ENCODE results near the gene GFOD1. TPM values are rescaled to one million over a fixed set of nuclear protein-coding genes. Genes with fewer than 3 reads are reported as not detected.
A peak's percentile ranks its signal among the peaks of the same experiment; 100 is the strongest.

GFOD1 gene
- total RNA-seq, 1 experiment from 2014 or later, result 1.3 TPM

GRCh38 chr6:13358511-13358910 is 128.9 kb downstream of the GFOD1 start:
- Histone ChIP-seq H3K36me3 (no peaks in the 10 kb centered on the region), H3K4me3 (no peak overlapping the region), H3K9me3 (no peaks in the 10 kb centered on the region), H3K27me3 (no peaks in the 10 kb centered on the region)
- no peak for DNase-seq

GRCh38 chr6:13357551-13358075 is 129.8 kb downstream of the GFOD1 start:
- Histone ChIP-seq H3K9me3 (no peaks in the 10 kb centered on the region), H3K4me3 (no peak overlapping the region), H3K36me3 (no peaks in the 10 kb centered on the region), H3K27me3 (no peaks in the 10 kb centered on the region)
- DNase-seq, result peak; percentile 90

- Histone ChIP-seq H3K27me3 (no peaks in the 10 kb centered on the region), H3K4me3 (no peak overlapping the region), H3K36me3 (no peaks in the 10 kb centered on the region), H3K9me3 (peaks cover 4% of the 10 kb centered on the region; the same call in 1 of the 2 replicates)
- no peak for DNase-seq
Measured at GRCh38 chr6:13355999-13356785, 131.2 kb downstream of the GFOD1 start.

GRCh38 chr6:13355043-13355945 is 132.1 kb downstream of the GFOD1 start:
- DNase-seq, result peak; percentile 91
- H3K36me3 ChIP-seq, result no peaks in the 10 kb centered on the region
- H3K27me3 ChIP-seq, result no peaks in the 10 kb centered on the region
- H3K9me3 ChIP-seq, result peaks cover 4% of the 10 kb centered on the region; the same call in 1 of the 2 replicates
- H3K4me3 ChIP-seq, result no peak overlapping the region

GRCh38 chr6:13354331-13355042 is 132.9 kb downstream of the GFOD1 start:
- H3K36me3 ChIP-seq, result no peaks in the 10 kb centered on the region
- no peaks in the 10 kb centered on the region for H3K27me3 ChIP-seq
- no peak overlapping the region for H3K4me3 ChIP-seq
- DNase-seq, result peak; percentile 40
- peaks cover 4% of the 10 kb centered on the region; the same call in 1 of the 2 replicates for H3K9me3 ChIP-seq

GRCh38 chr6:13352165-13352564 is 135.2 kb downstream of the GFOD1 start:
- no peak for DNase-seq
- no peaks in the 10 kb centered on the region for H3K36me3 ChIP-seq
- H3K9me3 ChIP-seq, result peaks cover 4% of the 10 kb centered on the region; the same call in 1 of the 2 replicates

GRCh38 chr6:13351271-13351670 is 136.1 kb downstream of the GFOD1 start:
- H3K4me3 ChIP-seq, result no peak overlapping the region
- peaks cover 4% of the 10 kb centered on the region; the same call in 1 of the 2 replicates for H3K9me3 ChIP-seq
- no peaks in the 10 kb centered on the region for H3K36me3 ChIP-seq
- no peak for DNase-seq
- no peaks in the 10 kb centered on the region for H3K27me3 ChIP-seq

More at GRCh38 chr6:13352165-13352564, 135.2 kb downstream of the GFOD1 start:
- H3K27me3 ChIP-seq, result no peaks in the 10 kb centered on the region
- no peak overlapping the region for H3K4me3 ChIP-seq

- Histone ChIP-seq H3K4me3 (no peak overlapping the region), H3K36me3 (no peaks in the 10 kb centered on the region), H3K9me3 (peaks cover 4% of the 10 kb centered on the region; the same call in 1 of the 2 replicates), H3K27me3 (no peaks in the 10 kb centered on the region)
- no peak for DNase-seq
Measured at GRCh38 chr6:13349811-13350506, 137.4 kb downstream of the GFOD1 start.

GRCh38 chr6:13348334-13349113 is 138.9 kb downstream of the GFOD1 start:
- no peaks in the 10 kb centered on the region for H3K36me3 ChIP-seq
- H3K4me3 ChIP-seq, result no peak overlapping the region
- no peaks in the 10 kb centered on the region for H3K27me3 ChIP-seq
- peaks cover 4% of the 10 kb centered on the region; the same call in 1 of the 2 replicates for H3K9me3 ChIP-seq
- no peak for DNase-seq

GRCh38 chr6:13346245-13346644 is 141.2 kb downstream of the GFOD1 start:
- Histone ChIP-seq H3K9me3 (peaks cover 4% of the 10 kb centered on the region; the same call in 1 of the 2 replicates), H3K36me3 (no peaks in the 10 kb centered on the region), H3K4me3 (no peak overlapping the region), H3K27me3 (no peaks in the 10 kb centered on the region)
- no peak for DNase-seq

- H3K4me3 ChIP-seq, result no peak overlapping the region
- H3K36me3 ChIP-seq, result no peaks in the 10 kb centered on the region
- no peaks in the 10 kb centered on the region for H3K27me3 ChIP-seq
- no peak for DNase-seq
- peaks cover 4% of the 10 kb centered on the region; the same call in 1 of the 2 replicates for H3K9me3 ChIP-seq
Measured at GRCh38 chr6:13342414-13343019, 144.9 kb downstream of the GFOD1 start.

GRCh38 chr6:13339863-13340630 is 147.4 kb downstream of the GFOD1 start:
- Histone ChIP-seq H3K4me3 (no peak overlapping the region), H3K36me3 (no peaks in the 10 kb centered on the region), H3K9me3 (peaks cover 4% of the 10 kb centered on the region; the same call in 1 of the 2 replicates), H3K27me3 (no peaks in the 10 kb centered on the region)
- no peak for DNase-seq

GRCh38 chr6:13338038-13338437 is 149.4 kb downstream of the GFOD1 start:
- Histone ChIP-seq H3K9me3 (peaks cover 4% of the 10 kb centered on the region; the same call in 1 of the 2 replicates), H3K27me3 (no peaks in the 10 kb centered on the region), H3K36me3 (no peaks in the 10 kb centered on the region), H3K4me3 (no peak overlapping the region)
- no peak for DNase-seq

GRCh38 chr6:13336553-13336952 is 150.8 kb downstream of the GFOD1 start:
- DNase-seq, result peak; percentile 82
- Histone ChIP-seq H3K27me3 (no peaks in the 10 kb centered on the region; the same call in 1 of the 2 replicates), H3K9me3 (no peaks in the 10 kb centered on the region; the same call in 1 of the 2 replicates), H3K4me3 (no peak overlapping the region), H3K36me3 (no peaks in the 10 kb centered on the region)

Measured in MG63 (cell line).